Lower leg skin (tissue), 3 donors: Measurements from ENCODE around the gene GATAD2B.

Source experiments
- POLR2A ChIP-seq, 2 donors: fragments of 450-650 bp; IDR thresholded peaks; one replicate each; pipeline ENCODE4 v1.6.1; 2016 to 2017; ENCODE audit warnings: antibody characterized with exemption in 2 of 2, mild to moderate bottlenecking in 1 of 2, moderate library complexity in 1 of 2
- TF ChIP-seq, protein P1 (sequence below), 3 donors: fragments of 450-650 bp; IDR thresholded peaks; one replicate each; pipeline ENCODE4 v1.5.1; 2016; ENCODE audit warnings: antibody characterized with exemption in 3 of 3, mild to moderate bottlenecking in 3 of 3, moderate library complexity in 2 of 3

DNA sequence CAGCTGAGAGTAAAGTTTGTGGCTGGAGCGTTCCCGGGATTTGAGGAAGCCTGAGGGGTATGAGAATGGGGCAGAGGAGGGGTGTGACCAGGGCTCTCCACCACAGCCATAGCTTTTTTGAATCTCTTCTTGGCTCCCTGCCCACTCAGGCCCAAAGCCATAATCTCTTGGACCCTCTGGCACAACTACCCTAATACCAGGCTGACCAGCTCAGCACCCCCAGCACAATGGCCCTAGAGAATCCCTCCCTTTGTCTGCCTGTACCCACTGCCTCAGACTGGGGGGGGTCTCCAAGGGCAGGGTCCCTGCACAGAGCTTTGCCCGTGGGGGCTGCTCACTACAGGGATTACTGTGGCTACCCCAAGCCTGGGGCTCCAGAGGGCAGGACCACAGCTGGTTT lies 16.2 kb upstream of the GATAD2B start:
- no peak for TF ChIP-seq POLR2A (IDR thresholded peaks at IDR 0.05)
- TF ChIP-seq, protein P1, sequence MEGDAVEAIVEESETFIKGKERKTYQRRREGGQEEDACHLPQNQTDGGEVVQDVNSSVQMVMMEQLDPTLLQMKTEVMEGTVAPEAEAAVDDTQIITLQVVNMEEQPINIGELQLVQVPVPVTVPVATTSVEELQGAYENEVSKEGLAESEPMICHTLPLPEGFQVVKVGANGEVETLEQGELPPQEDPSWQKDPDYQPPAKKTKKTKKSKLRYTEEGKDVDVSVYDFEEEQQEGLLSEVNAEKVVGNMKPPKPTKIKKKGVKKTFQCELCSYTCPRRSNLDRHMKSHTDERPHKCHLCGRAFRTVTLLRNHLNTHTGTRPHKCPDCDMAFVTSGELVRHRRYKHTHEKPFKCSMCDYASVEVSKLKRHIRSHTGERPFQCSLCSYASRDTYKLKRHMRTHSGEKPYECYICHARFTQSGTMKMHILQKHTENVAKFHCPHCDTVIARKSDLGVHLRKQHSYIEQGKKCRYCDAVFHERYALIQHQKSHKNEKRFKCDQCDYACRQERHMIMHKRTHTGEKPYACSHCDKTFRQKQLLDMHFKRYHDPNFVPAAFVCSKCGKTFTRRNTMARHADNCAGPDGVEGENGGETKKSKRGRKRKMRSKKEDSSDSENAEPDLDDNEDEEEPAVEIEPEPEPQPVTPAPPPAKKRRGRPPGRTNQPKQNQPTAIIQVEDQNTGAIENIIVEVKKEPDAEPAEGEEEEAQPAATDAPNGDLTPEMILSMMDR (IDR thresholded peaks at IDR 0.05), result no peak
